IPS-18a (cell line): Measurements from ENCODE around the gene TMEM40.

Experiments used
- H3K27ac ChIP-seq: one replicate; pipeline ENCODE4 v1.5.1; 2013; ENCODE audit warnings: low read length
- H3K27me3 ChIP-seq: one replicate; pipeline ENCODE4 v1.6.1; 2013; ENCODE audit warnings: mild to moderate bottlenecking, low read length; ENCODE audit not compliant: control insufficient read depth, insufficient read depth
- H3K36me3 ChIP-seq: one replicate; pipeline ENCODE4 v1.6.1; 2013; ENCODE audit warnings: low read depth, low read length; ENCODE audit not compliant: control insufficient read depth
- H3K4me1 ChIP-seq: one replicate; pipeline ENCODE4 v1.6.1; 2013; ENCODE audit warnings: low read depth, low read length; ENCODE audit not compliant: control insufficient read depth
- H3K4me3 ChIP-seq: one replicate; pipeline ENCODE4 v1.5.1; 2013; ENCODE audit warnings: low read length
- H3K9ac ChIP-seq: one replicate; pipeline ENCODE4 v1.6.1; 2013; ENCODE audit warnings: mild to moderate bottlenecking, low read length, moderate library complexity
- H3K9me3 ChIP-seq: one replicate; pipeline ENCODE4 v1.6.1; 2013; ENCODE audit warnings: low read depth, low read length; ENCODE audit not compliant: control insufficient read depth

TMEM40 gene

DNA sequence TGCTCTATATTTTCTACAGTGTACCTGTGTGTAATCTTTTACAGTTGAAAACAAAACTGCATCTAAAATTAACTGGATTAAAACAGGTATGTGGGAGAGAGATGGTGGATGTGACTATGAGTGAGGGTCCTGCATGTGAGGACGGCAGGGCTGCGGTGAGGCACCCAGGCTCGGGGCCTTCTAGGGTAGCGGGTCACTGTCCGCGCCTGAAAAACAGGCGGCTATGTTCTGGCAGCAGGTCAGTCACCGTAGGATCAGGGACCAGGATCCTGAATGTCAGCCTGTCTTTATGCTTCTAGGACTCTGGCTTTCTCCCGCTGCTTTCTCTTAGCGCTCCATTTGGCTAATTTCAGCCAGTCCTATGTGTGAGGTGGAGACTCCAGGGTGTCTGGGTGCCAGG is 12.6 kb downstream of the TMEM40 start:
- H3K9me3 ChIP-seq, result no peaks in the 10 kb centered on the region
- H3K27me3 ChIP-seq, result no peaks in the 10 kb centered on the region
- H3K36me3 ChIP-seq, result no peaks in the 10 kb centered on the region
- no peaks in the 10 kb centered on the region for H3K4me1 ChIP-seq
- no peak overlapping the region for H3K4me3 ChIP-seq
- H3K9ac ChIP-seq, result no peak overlapping the region
- no peak overlapping the region for H3K27ac ChIP-seq

DNA sequence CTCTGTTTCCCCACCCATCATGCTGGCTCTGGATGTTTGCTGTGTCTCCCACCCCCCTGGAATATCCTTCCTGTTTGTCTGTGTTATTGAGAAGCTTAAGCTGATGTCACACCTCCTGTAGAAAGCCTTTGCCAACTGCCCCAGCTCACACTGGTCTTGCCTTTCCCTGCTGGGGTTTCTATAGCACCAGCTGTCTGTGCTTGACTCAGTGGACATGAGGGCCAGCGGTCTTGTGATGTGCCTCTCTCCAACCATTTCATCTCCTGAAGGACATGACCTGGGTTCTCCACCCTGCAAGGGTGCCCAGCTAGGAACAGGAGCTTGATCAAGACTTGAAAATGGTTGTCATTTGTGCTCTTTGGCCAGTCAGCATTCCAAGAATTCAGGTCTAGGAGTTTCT is 14.7 kb downstream of the TMEM40 start:
- no peak overlapping the region for H3K27ac ChIP-seq
- no peak overlapping the region for H3K9ac ChIP-seq
- H3K4me1 ChIP-seq, result no peaks in the 10 kb centered on the region
- H3K9me3 ChIP-seq, result no peaks in the 10 kb centered on the region
- no peak overlapping the region for H3K4me3 ChIP-seq
- no peaks in the 10 kb centered on the region for H3K27me3 ChIP-seq
- H3K36me3 ChIP-seq, result no peaks in the 10 kb centered on the region

DNA sequence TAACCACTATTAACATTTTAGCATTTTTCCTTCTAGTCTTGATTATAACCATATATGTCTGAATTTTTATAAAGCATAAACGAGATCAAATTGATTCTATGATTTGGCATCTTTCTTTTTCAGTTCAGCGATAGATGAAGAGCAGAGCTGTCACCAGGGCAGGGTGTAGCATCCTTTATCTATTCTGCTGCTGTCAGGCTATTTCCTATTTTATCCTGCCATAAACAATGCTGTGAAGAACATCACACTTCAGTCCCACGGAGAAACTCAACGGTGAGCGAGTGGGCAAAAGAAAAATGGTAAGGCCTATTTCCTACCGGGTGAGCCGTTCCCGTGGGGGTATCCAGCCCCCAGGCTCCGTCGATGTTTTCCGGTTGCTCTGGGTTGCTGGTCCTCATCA is 15.5 kb downstream of the TMEM40 start:
- Histone ChIP-seq H3K4me1 (no peaks in the 10 kb centered on the region), H3K27ac (no peak overlapping the region), H3K9ac (no peak overlapping the region), H3K4me3 (no peak overlapping the region), H3K9me3 (no peaks in the 10 kb centered on the region), H3K27me3 (no peaks in the 10 kb centered on the region), H3K36me3 (no peaks in the 10 kb centered on the region)

DNA sequence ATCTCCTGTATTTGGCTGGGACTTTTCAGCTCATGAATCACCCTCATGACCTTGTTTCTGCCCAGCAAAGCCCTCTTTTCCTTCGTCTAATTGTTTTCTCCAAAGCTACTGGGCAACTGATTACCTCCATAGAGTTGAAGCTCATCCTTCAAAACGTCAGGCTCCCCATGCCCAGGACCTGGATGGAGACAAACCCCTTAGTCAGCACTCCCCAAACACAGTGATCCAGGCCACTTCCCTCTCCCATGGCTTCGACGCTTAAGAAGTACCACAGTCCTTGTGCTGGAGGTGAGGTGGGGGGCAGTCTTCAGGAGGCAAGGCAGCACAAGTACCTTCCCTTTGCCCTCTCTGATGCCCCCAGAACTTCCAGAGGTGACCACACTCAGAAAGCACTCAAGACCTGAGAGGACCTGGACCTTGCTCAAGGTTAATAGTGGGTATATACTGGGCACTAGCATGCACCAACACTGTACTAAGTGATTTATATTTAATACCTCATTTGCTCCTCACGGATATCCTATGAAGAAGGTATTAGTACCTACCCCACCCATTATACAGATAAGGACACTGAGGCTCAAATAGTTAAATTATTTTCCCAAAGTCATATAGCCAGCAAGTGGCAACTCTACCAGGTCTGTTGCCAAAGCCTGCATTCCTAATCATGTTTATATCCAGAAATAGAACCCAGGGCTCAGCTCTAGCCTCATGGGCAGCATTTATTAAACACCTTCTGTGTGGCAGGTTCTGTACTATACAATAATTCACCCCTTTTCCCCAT is 16.5 kb downstream of the TMEM40 start:
- Histone ChIP-seq H3K27ac (no peak overlapping the region), H3K4me3 (no peak overlapping the region), H3K27me3 (no peaks in the 10 kb centered on the region), H3K36me3 (no peaks in the 10 kb centered on the region), H3K9me3 (no peaks in the 10 kb centered on the region), H3K4me1 (no peaks in the 10 kb centered on the region), H3K9ac (no peak overlapping the region)

DNA sequence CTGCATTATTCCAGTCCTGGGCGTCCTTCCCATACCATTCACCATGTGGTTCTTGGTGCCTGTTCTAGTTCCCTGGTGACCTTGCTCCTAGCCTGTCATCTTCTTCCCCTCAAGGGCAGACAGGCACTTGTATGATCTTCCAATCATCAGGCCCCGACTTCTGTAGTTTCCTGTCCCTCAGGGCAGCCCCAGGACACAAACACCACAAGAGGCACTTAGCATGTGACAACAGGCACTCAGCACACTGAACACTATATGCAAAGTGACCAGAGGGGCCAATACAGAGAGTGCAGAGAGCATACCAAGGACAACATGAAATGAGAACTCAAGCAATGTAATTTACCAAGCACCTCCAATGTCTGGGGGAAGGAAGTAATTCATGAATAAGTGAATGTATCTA is 17.9 kb downstream of the TMEM40 start:
- Histone ChIP-seq H3K36me3 (no peaks in the 10 kb centered on the region), H3K4me1 (no peaks in the 10 kb centered on the region), H3K27me3 (no peaks in the 10 kb centered on the region), H3K9ac (no peak overlapping the region), H3K4me3 (no peak overlapping the region), H3K27ac (no peak overlapping the region), H3K9me3 (no peaks in the 10 kb centered on the region)

DNA sequence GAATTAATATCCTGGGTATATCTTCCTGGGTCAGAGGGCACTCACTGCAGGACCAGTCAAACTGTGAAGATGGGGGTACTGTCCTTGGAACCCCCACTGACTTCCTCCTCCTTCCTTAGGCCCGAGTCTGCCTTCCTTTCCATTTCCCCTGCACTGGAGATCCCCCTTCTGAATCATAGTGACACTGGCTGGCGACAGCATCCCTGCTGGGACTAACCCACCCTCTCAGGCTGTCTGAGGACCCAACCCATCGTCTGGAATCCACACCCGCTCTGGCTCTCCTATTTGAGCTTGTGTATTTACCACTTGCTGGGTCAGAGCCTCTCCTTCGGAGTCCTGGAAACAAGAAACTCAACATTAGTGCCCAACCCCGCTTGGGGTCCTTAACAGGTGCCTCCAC is 21.2 kb downstream of the TMEM40 start:
- Histone ChIP-seq H3K9ac (no peak overlapping the region), H3K9me3 (no peaks in the 10 kb centered on the region), H3K4me1 (no peaks in the 10 kb centered on the region), H3K4me3 (no peak overlapping the region), H3K36me3 (no peaks in the 10 kb centered on the region), H3K27me3 (no peaks in the 10 kb centered on the region), H3K27ac (no peak overlapping the region)

DNA sequence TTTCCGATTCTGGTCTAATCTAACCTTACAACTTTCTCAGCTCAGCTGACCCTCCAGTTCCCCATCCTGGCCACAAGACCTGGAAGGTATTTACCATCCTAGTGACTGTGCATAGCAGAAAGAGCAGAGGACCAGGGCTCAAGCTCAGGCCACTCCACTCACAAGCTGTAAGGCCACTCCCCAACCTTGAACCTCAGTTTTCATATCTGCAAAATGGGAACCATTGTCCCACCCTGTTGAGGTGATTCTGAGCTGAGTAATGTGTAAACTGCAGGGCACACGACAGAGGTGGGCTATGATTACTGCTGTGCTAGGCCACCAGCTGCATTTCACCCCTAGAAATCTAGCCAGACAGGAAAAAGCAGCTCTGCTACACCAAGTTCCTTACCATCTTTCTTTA is 21.7 kb downstream of the TMEM40 start:
- Histone ChIP-seq H3K4me3 (no peak overlapping the region), H3K36me3 (no peaks in the 10 kb centered on the region), H3K27me3 (no peaks in the 10 kb centered on the region), H3K27ac (no peak overlapping the region), H3K9ac (no peak overlapping the region), H3K9me3 (no peaks in the 10 kb centered on the region), H3K4me1 (no peaks in the 10 kb centered on the region)

DNA sequence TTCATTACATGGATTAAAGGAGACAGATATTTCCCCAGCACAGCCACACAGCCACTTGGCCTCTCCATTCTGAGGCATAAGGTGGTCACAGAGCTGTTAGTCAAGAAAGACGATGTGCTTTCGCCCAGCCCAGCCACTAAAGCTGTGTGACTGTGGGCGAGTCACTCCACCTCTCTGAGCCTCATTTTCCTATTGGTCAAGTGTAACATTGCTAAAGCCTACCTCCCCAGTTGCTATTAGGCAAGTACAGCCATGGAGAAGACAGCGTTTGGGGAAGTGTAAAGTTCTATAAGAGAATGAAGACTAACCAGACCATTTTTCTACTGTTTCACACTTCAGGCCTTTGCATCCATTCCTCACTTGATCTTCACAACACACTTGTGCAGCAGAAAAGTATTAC is 24.1 kb downstream of the TMEM40 start:
- Histone ChIP-seq H3K4me3 (no peak overlapping the region), H3K27me3 (no peaks in the 10 kb centered on the region), H3K9me3 (no peaks in the 10 kb centered on the region), H3K4me1 (no peaks in the 10 kb centered on the region), H3K9ac (no peak overlapping the region), H3K36me3 (no peaks in the 10 kb centered on the region), H3K27ac (no peak overlapping the region)

DNA sequence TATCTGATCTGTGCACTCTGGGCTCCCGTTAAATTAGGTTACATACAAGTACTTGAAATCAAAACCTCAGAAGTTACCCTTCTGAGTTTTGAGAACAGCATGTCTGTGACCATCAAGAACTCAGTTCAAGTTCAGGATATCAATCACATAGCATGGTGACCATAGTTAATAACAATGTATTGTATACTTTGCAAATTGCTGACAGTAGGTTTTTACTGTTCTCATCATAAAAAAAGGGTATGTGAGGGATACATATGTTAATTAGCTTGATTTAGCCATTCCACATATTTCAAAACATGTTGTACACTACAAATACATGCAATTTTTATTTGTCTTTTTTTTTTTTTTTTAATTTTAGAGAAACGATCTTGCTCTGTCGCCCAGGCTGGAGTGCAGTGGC is 25.5 kb downstream of the TMEM40 start:
- no peak overlapping the region for H3K4me3 ChIP-seq
- no peaks in the 10 kb centered on the region for H3K4me1 ChIP-seq
- no peaks in the 10 kb centered on the region for H3K36me3 ChIP-seq
- no peaks in the 10 kb centered on the region for H3K9me3 ChIP-seq
- no peaks in the 10 kb centered on the region for H3K27me3 ChIP-seq
- no peak overlapping the region for H3K27ac ChIP-seq
- no peak overlapping the region for H3K9ac ChIP-seq

DNA sequence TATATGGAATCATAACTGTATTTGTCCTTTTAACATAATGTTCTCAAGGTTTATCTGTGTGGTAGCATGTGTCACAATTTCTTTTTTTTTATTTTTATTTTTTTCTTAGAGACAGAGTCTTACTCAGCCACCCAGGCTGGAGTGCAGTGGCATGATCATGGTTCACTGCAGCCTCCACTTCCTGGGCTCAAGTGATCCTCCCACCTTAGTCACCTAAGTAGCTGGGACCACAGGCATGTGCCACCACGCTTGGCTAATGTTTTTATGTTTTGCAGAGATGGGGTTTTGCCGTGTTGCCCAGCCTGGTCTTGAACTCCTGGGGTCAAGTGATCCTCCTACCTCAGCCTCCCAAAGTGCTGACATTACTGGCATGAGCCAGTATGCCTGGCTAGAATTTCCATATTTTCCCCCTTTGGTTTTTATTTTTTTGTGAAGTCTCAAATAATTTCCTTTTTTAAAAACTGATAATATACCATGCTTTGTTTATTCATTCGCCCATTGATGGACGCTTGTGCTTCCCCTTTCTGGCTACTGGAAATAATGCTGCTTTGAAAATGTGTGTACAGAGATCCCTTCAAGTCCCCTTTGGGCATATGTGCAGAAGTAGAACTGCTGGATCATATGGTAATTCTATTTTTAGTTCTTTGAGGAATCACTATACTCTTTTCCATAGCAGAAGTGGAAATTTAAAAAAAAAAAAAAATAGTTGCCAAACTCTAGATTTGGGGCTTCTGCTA is 28.4 kb downstream of the TMEM40 start:
- H3K36me3 ChIP-seq, result no peaks in the 10 kb centered on the region
- H3K4me1 ChIP-seq, result no peaks in the 10 kb centered on the region
- no peak overlapping the region for H3K4me3 ChIP-seq
- H3K9ac ChIP-seq, result no peak overlapping the region
- H3K9me3 ChIP-seq, result no peaks in the 10 kb centered on the region
- no peak overlapping the region for H3K27ac ChIP-seq
- H3K27me3 ChIP-seq, result no peaks in the 10 kb centered on the region

DNA sequence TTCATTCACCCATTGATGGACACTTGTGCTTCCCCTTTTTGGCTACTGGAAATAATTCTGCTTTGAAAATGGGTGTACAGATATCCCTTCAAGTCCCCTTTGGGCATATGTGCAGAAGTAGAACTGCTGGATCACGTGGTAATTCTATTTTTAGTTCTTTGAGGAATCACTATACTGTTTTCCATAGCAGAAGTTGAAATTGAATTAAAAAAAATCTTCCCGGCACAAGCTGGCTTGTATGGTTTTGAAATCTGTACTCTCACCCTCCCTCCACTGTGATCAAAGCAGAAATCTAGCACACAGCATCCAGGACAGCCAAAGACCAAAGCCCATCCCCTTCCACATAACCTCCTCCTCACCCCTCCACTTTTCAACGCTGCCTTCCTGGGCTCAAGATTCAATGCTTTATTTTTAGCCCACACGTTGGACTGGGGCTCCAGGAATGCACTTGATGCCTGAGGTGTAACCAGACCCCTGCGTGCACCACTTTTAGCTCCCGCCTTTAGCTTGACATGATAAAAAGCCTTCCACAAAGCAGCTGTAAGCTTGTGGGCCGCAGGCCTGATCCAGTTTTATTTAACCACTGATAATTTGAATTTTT is 29.9 kb downstream of the TMEM40 start:
- Histone ChIP-seq H3K4me3 (no peak overlapping the region), H3K4me1 (no peaks in the 10 kb centered on the region), H3K27me3 (no peaks in the 10 kb centered on the region), H3K9ac (no peak overlapping the region), H3K36me3 (no peaks in the 10 kb centered on the region), H3K9me3 (no peaks in the 10 kb centered on the region), H3K27ac (no peak overlapping the region)

DNA sequence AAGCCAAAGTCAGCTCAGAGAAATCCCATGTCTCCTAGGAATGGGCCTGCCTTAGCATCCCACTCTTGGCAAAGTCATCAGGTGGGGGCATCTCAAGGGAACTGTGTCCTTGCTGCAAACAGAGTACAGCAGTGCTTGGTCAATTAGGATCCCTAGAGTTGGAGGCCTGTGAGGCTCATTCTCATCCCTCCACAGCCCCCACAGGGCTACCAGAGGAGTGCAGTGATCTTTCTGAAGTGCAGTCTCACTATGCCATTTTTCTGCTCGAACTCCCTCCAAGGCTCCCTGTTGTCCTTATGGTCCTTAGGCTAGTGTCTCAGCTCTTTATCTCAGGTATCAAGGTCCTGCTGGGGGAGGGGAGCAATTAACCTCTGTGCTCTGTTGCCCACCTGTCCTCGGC is 31.1 kb downstream of the TMEM40 start:
- Histone ChIP-seq H3K9ac (no peak overlapping the region), H3K36me3 (no peaks in the 10 kb centered on the region), H3K4me1 (no peaks in the 10 kb centered on the region), H3K9me3 (no peaks in the 10 kb centered on the region), H3K27ac (no peak overlapping the region), H3K4me3 (no peak overlapping the region), H3K27me3 (no peaks in the 10 kb centered on the region)
